Thyroid gland (tissue), 4 donors: Measurements from ENCODE around the gene SIAH1. TPM values are rescaled to one million over a fixed set of nuclear protein-coding genes. Genes with fewer than 3 reads are reported as not detected.
"Not testable (repeated sequence)": the region's sequence is repeated elsewhere in the genome, so short reads cannot be mapped to it uniquely, and the experiment has no call there.

Experiments used
- DNase-seq, 2 donors: peaks; one replicate each; pipeline ENCODE4 v3.0.0-alpha.2; 2019
- H3K27ac ChIP-seq, 3 donors: fragments of 200-600 bp; sonication (generic); 1 replicate in 2 of 3; 2 replicates in 1 of 3; pipeline ENCODE4 v1.5.1; 2016 to 2019; ENCODE audit warnings: mild to moderate bottlenecking in 1 of 3, moderate library complexity in 1 of 3
- H3K27me3 ChIP-seq: fragments of 200-600 bp; sonication (generic); one replicate; pipeline ENCODE4 v1.5.1; 2019
- H3K36me3 ChIP-seq, 2 donors: fragments of 200-600 bp; sonication (generic); one replicate each; pipeline ENCODE4 v1.5.1; 2016 to 2019
- H3K4me1 ChIP-seq, 2 donors: fragments of 200-600 bp; sonication (generic); one replicate each; pipeline ENCODE4 v1.5.1; 2017 to 2019
- H3K4me3 ChIP-seq, 3 donors: fragments of 200-600 bp; sonication (generic); replicated peaks in 1 of 3; 1 replicate in 2 of 3; 2 replicates in 1 of 3; pipeline ENCODE4 v1.5.1; 2016; ENCODE audit warnings: mild to moderate bottlenecking in 1 of 3
- H3K9me3 ChIP-seq: fragments of 200-600 bp; sonication (generic); one replicate; pipeline ENCODE4 v1.5.1; 2017
- CTCF ChIP-seq, 6 experiments: fragments of 200-600 bp in 3 of 6; fragments of 450-650 bp in 3 of 6; sonication (generic) in 3 of 6; IDR thresholded peaks; one replicate each; pipeline ENCODE4 v1.5.1; 2016 to 2019; ENCODE audit warnings: antibody characterized with exemption in 6 of 6, mild to moderate bottlenecking in 2 of 6, inconsistent platforms in 1 of 6, moderate library complexity in 1 of 6
- POLR2A ChIP-seq, 2 donors: fragments of 450-650 bp; IDR thresholded peaks; one replicate each; pipeline ENCODE4 v1.6.1; 2017; ENCODE audit warnings: antibody characterized with exemption in 2 of 2, mild to moderate bottlenecking in 2 of 2, moderate library complexity in 1 of 2
- WGBS, 2 donors: methylation state at CpG; one replicate each; pipeline ENCODE4 v1.1.5; 2017; 5-methylcytosine and 5-hydroxymethylcytosine counted together
- intact Hi-C: fragments of 100-400 bp; cut with DNase I; formaldehyde crosslinking; loops from one replicate; pipeline ENCODE4 v1.15.1; 2023
- total RNA-seq, 4 donors: library from RNA; depleted of rRNA; stranded (reverse); fragments of >200 nt; gene quantifications; one replicate each; pipeline ENCODE4 v1.2.3, GENCODE V29; 2016

SIAH1 gene
- total RNA-seq, 4 donors from 2014 or later: 23.9 to 45.8 (median 34.4) TPM

- no peaks in the 10 kb centered on the region for H3K9me3 ChIP-seq
- no peak overlapping the region for H3K4me3 ChIP-seq
- TF ChIP-seq POLR2A (IDR thresholded peaks at IDR 0.05) (no peak), CTCF (IDR thresholded peaks at IDR 0.05) (no peak)
- H3K4me1 ChIP-seq: peaks cover under 1 to 4% of the 10 kb centered on the region in 2 donors
- no peak for DNase-seq
- no peak overlapping the region for H3K27ac ChIP-seq
- no peaks in the 10 kb centered on the region for H3K27me3 ChIP-seq
- 92 to 93% methylated on average over 11 of the region's 11 CpGs for WGBS, 2 donors
- peaks cover 5 to 22% of the 10 kb centered on the region in 2 donors for H3K36me3 ChIP-seq
- intact Hi-C loops: loop anchor here (5.0 kb wide), 2 partner anchors 172 to 267 kb away; no protein-coding TSS in a partner anchor
Measured at GRCh38 chr16:48354877-48355855, 30.0 kb downstream of the SIAH1 start.

GRCh38 chr16:48354385-48354784, 30.8 kb downstream of the SIAH1 start:
- WGBS, 2 donors: 95 to 99% methylated on average over 5 of the region's 5 CpGs
- H3K27me3 ChIP-seq, H3K27ac ChIP-seq, H3K4me1 ChIP-seq, H3K4me3 ChIP-seq, DNase-seq, H3K9me3 ChIP-seq: not testable (repeated sequence)
- intact Hi-C loops: loop anchor here (5.0 kb wide), 2 partner anchors 173 to 268 kb away; no protein-coding TSS in a partner anchor
- H3K36me3 ChIP-seq: peaks cover 6 to 28% of the 10 kb centered on the region in 2 donors

- Histone ChIP-seq H3K4me3 (no peak overlapping the region), H3K4me1 (no peaks in the 10 kb centered on the region), H3K36me3 (peaks cover 13 to 30% of the 10 kb centered on the region in 2 donors), H3K27ac (no peak overlapping the region), H3K27me3 (no peaks in the 10 kb centered on the region), H3K9me3 (no peaks in the 10 kb centered on the region)
- peak; percentile 64 to 97 (median 82) for TF ChIP-seq CTCF (IDR thresholded peaks at IDR 0.05)
- TF ChIP-seq POLR2A (IDR thresholded peaks at IDR 0.05): no peak
- peak; percentile 47 to 50 for DNase-seq
- WGBS, 2 donors: 27 to 31% methylated on average over 7 of the region's 7 CpGs
- intact Hi-C loops: loop anchor here (5.0 kb wide), 2 partner anchors 174 to 269 kb away; no protein-coding TSS in a partner anchor
Measured at GRCh38 chr16:48353565-48354163, 31.5 kb downstream of the SIAH1 start.

- H3K9me3 ChIP-seq: no peaks in the 10 kb centered on the region
- H3K4me3 ChIP-seq: no peak overlapping the region
- no peak for DNase-seq
- H3K4me1 ChIP-seq: no peaks in the 10 kb centered on the region
- no peak overlapping the region for H3K27ac ChIP-seq
- H3K36me3 ChIP-seq: peaks cover 17 to 30% of the 10 kb centered on the region in 2 donors
- WGBS, 2 donors: 88 to 91% methylated on average over 7 of the region's 7 CpGs
- no peaks in the 10 kb centered on the region for H3K27me3 ChIP-seq
- TF ChIP-seq CTCF (IDR thresholded peaks at IDR 0.05) (no peak), POLR2A (IDR thresholded peaks at IDR 0.05) (no peak)
- intact Hi-C loops: loop anchor here (5.0 kb wide), 2 partner anchors 174 to 269 kb away; no protein-coding TSS in a partner anchor
Measured at GRCh38 chr16:48352648-48353390, 32.4 kb downstream of the SIAH1 start.

GRCh38 chr16:48350736-48351135, 34.5 kb downstream of the SIAH1 start:
- WGBS, 2 donors: 78 to 83% methylated on average over 3 of the region's 3 CpGs
- H3K4me1 ChIP-seq: no peaks in the 10 kb centered on the region
- no peak overlapping the region for H3K27ac ChIP-seq
- H3K27me3 ChIP-seq: no peaks in the 10 kb centered on the region
- no peaks in the 10 kb centered on the region for H3K9me3 ChIP-seq
- no peak for DNase-seq
- intact Hi-C loops: loop anchor here (5.0 kb wide), 2 partner anchors 177 to 272 kb away; no protein-coding TSS in a partner anchor
- TF ChIP-seq POLR2A (IDR thresholded peaks at IDR 0.05) (no peak), CTCF (IDR thresholded peaks at IDR 0.05) (no peak)
- peaks cover 17 to 32% of the 10 kb centered on the region in 2 donors for H3K36me3 ChIP-seq
- H3K4me3 ChIP-seq: no peak overlapping the region
